AG09319 (cell line): ENCODE results near the gene CLCA1.

ENCODE experiments used
- DNase-seq: peaks from one replicate; pipeline ENCODE4 v3.0.0-alpha.2; 2010; ENCODE audit warnings: low read depth; ENCODE audit errors: extremely low read depth
- TF ChIP-seq, protein P1 (sequence below): IDR thresholded peaks from 2 replicates; pipeline ENCODE4 v1.5.1; 2011; ENCODE audit warnings: low read depth, mild to moderate bottlenecking, inconsistent platforms, low read length, moderate library complexity

The CLCA1 gene

DNA sequence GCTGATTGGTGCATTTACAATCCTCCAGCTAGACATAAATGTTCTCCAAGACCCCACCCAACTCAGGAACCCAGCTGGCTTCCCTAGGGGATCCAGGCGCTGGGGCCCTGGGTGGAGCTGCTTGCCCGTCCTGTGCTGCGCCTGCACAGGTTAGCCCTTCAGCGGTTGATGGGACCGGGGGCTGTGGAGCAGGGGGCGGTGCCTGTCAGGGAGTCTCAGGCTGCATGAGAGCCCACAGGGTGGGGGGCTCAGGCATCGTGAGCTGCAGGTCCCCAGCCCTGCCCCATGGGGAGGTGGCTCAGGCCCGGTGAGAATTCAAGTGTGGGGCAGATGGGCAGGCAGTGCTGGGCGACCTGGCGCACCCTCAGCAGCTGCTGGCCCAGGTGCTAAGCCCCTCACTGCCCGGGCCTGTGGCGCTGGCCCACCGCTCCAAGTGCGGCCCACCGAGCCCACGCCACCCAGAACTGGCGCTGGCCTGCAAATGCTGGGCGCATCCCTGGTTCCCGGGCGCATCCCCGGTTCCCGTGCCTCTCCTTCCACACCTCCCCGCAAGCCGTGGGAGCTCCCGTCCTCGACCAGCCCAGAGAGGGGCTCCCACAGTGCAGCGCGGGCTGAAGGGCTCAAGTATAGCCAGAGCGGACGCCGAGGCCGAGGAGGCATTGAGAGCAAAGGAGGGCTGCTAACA, 55.1 kb downstream of the CLCA1 start:
- TF ChIP-seq, protein P1, sequence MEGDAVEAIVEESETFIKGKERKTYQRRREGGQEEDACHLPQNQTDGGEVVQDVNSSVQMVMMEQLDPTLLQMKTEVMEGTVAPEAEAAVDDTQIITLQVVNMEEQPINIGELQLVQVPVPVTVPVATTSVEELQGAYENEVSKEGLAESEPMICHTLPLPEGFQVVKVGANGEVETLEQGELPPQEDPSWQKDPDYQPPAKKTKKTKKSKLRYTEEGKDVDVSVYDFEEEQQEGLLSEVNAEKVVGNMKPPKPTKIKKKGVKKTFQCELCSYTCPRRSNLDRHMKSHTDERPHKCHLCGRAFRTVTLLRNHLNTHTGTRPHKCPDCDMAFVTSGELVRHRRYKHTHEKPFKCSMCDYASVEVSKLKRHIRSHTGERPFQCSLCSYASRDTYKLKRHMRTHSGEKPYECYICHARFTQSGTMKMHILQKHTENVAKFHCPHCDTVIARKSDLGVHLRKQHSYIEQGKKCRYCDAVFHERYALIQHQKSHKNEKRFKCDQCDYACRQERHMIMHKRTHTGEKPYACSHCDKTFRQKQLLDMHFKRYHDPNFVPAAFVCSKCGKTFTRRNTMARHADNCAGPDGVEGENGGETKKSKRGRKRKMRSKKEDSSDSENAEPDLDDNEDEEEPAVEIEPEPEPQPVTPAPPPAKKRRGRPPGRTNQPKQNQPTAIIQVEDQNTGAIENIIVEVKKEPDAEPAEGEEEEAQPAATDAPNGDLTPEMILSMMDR: no peak
- DNase-seq: no peak

GRCh38 chr1:86527306-86527705, 58.6 kb downstream of the CLCA1 start:
- TF ChIP-seq, protein P1: no peak
- no peak for DNase-seq

- no peak for DNase-seq
- TF ChIP-seq, protein P1: no peak
Observed at GRCh38 chr1:86530211-86530845, 61.6 kb downstream of the CLCA1 start.

GRCh38 chr1:86537928-86538695, 69.4 kb downstream of the CLCA1 start:
- TF ChIP-seq, protein P1: no peak

GRCh38 chr1:86538775-86539174, 70.0 kb downstream of the CLCA1 start:
- TF ChIP-seq, protein P1: no peak
- DNase-seq: no peak

More at GRCh38 chr1:86537928-86538695, 69.4 kb downstream of the CLCA1 start:
- no peak for DNase-seq

DNA sequence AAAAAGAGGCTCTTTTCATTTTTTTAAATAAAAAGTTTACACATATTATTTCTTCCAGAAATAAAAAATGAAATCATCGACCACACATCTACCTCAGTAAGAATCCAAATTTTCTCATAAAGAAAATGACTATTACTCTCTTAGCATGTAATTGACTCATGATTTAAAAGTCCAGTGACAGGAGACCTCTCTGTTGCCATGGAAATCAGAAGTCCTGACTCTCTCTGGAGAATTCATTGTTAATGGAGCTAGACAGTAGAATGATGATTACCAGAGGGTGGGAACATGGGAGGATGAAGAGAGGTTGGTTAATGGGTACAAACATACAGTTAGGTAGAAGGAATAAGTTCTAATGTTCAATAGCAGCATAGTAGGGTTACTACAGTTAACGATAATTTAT, 73.1 kb downstream of the CLCA1 start:
- DNase-seq: no peak
- TF ChIP-seq, protein P1: no peak

GRCh38 chr1:86542631-86543030, 73.9 kb downstream of the CLCA1 start:
- no peak for DNase-seq
- TF ChIP-seq, protein P1: no peak
